Left kidney (tissue), 2 donors: Measurements from ENCODE around the gene ALDH16A1. TPM values are rescaled to one million over a fixed set of nuclear protein-coding genes. Genes with fewer than 3 reads are reported as not detected.

Source experiments
- DNase-seq: peaks from one replicate; pipeline ENCODE4 v3.0.0-alpha.2; 2013
- polyA plus RNA-seq: library from polyadenylated mRNA; unstranded; fragments of 120-200 nt; gene quantifications from one replicate; pipeline ENCODE4 v1.2.1, GENCODE V29; 2013; ENCODE audit not compliant: insufficient read length

ALDH16A1 gene
- polyA plus RNA-seq, 1 donor = 16.6 TPM

- no peak for DNase-seq
These were observed 60.7 kb downstream of the ALDH16A1 start for GRCh38 chr19:49513746-49514118.

GRCh38 chr19:49514151-49514550 is 61.1 kb downstream of the ALDH16A1 start:
- DNase-seq = no peak

- DNase-seq = no peak
These were observed 62.7 kb downstream of the ALDH16A1 start for GRCh38 chr19:49515767-49516166.

- no peak for DNase-seq
These were observed 65.0 kb downstream of the ALDH16A1 start for GRCh38 chr19:49518033-49518432.

Other genes with a start within 250 kb of the ALDH16A1 start
- gene SLC6A16, start 128.0 kb upstream of the ALDH16A1 start, polyA plus RNA-seq = 5.3 TPM
- 53.3 TPM for gene CD37, start 117.8 kb upstream of the ALDH16A1 start, polyA plus RNA-seq
- 92.8 TPM for gene TEAD2, start 90.8 kb upstream of the ALDH16A1 start, polyA plus RNA-seq
- 5.0 TPM for gene DKKL1, start 89.3 kb upstream of the ALDH16A1 start, polyA plus RNA-seq
- gene KASH5, start 65.0 kb upstream of the ALDH16A1 start, polyA plus RNA-seq = 0.17 TPM
- not detected for gene PTH2, start 29.8 kb upstream of the ALDH16A1 start, polyA plus RNA-seq
- gene GFY, start 27.8 kb upstream of the ALDH16A1 start, polyA plus RNA-seq = not detected
- gene SLC17A7, start 11.7 kb upstream of the ALDH16A1 start, polyA plus RNA-seq = 0.43 TPM
- 91.6 TPM for gene PIH1D1, start 1.4 kb upstream of the ALDH16A1 start, polyA plus RNA-seq
- gene FLT3LG, start 21.0 kb downstream of the ALDH16A1 start, polyA plus RNA-seq = 3.3 TPM
- 2,088 TPM for gene RPL13A, start 34.4 kb downstream of the ALDH16A1 start, polyA plus RNA-seq
- gene RPS11, start 43.2 kb downstream of the ALDH16A1 start, polyA plus RNA-seq = 2,367 TPM
- 222 TPM for gene FCGRT, start 59.4 kb downstream of the ALDH16A1 start, polyA plus RNA-seq
- 14.6 TPM for gene RCN3, start 74.8 kb downstream of the ALDH16A1 start, polyA plus RNA-seq
- gene NOSIP, start 127.3 kb downstream of the ALDH16A1 start, polyA plus RNA-seq = 61.9 TPM
- gene PRRG2, start 128.1 kb downstream of the ALDH16A1 start, polyA plus RNA-seq = 7.3 TPM
- 20.7 TPM for gene PRR12, start 138.0 kb downstream of the ALDH16A1 start, polyA plus RNA-seq
- 16.2 TPM for gene RRAS, start 186.9 kb downstream of the ALDH16A1 start, polyA plus RNA-seq
- 28.7 TPM for gene SCAF1, start 189.0 kb downstream of the ALDH16A1 start, polyA plus RNA-seq
- gene IRF3, start 212.6 kb downstream of the ALDH16A1 start, polyA plus RNA-seq = 53.2 TPM
- 20.7 TPM for gene BCL2L12, start 212.7 kb downstream of the ALDH16A1 start, polyA plus RNA-seq
- gene PRMT1, start 224.0 kb downstream of the ALDH16A1 start, polyA plus RNA-seq = 202 TPM
- 1.3 TPM for gene ADM5, start 236.4 kb downstream of the ALDH16A1 start, polyA plus RNA-seq
- 11.5 TPM for gene CPT1C, start 237.9 kb downstream of the ALDH16A1 start, polyA plus RNA-seq